ENCODE data around the gene ARHGAP24. TPM values are rescaled to one million over a fixed set of nuclear protein-coding genes. Genes with fewer than 3 reads are reported as not detected.

ARHGAP24 gene
- 0.21 TPM in 1 of 2 replicates, not detected in the other for total RNA-seq (2014; rRNA removed; shearing (Covaris generic))
- 0.36 and 0.50 TPM in 2 replicates for polyA plus RNA-seq (2016; fragmentation: Nextera tagmentation; extraction: Ambion mirVana)
- long read RNA-seq, result 0 reads

DNA sequence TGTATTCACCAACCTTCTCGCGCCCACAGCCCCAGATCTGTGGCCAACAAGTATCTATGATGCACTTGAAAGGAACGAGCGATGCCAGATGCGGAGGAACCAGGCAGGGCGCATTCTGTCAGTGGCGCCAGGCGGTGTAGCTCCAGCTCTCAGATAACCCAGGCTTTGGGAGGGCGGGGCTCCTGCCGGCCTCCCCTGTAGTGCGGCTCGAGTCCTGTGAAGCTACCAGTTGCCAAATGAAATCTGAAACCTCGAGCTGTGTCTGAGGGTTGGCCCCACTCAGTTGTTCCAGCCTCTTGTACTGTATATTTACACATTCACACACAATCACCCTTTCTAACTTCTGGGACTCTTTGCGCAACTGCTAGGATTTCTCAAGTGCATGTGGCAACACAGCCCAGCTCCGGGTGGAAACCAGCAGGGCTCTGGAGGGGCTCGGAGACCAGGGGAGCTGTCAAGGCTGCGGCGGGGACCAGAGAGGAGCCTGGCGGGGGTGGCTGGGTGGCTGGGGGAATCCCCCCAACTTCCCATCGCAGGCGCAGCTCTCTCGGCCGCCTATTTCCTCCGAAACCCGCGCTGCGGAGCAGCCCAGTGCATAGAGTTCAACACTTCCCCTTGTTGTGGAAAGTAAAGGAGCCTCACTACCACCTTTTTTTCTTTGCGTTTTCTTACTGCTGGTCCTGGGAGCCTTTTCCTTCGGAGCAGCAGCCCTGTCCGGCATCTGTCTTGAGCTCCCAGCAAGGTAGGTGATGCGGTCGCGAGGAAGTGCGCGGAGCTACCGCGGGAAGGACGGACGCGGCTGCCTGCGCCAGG, at the start of gene ARHGAP24:
TSS of gene ARHGAP24 (plus strand) at position 333 of the 813 bp plus-strand sequence.
- ATAC-seq (peak; percentile 96), DNase-seq (ENCODE audit: low spot score) (peak; percentile 95)
- Histone ChIP-seq H3F3A (replicated peaks; ENCODE audit: low read depth) (no peaks in the 10 kb centered on the region), H3K27me3 (ENCODE audit: insufficient read depth) (peaks cover 18% of the 10 kb centered on the region; the same call in 1 of the 2 replicates), H3K9me2 (ENCODE audit: insufficient read depth) (no peaks in the 10 kb centered on the region), H4K20me1 (replicated peaks; ENCODE audit: insufficient read depth) (no peaks in the 10 kb centered on the region; the same call in 1 of the 2 replicates), H2AFZ (peak within 1 kb of the TSS; percentile 94), H3K79me2 (replicated peaks; ENCODE audit: insufficient read depth) (no peaks in the 10 kb centered on the region), H3K4me2 (peak within 1 kb of the TSS; percentile 89), H3K4me3 (peak within 1 kb of the TSS; percentile 62), H3K27ac (ENCODE audit: low read depth) (peak within 1 kb of the TSS; percentile 64; the same call in 1 of the 2 replicates), H3K4me1 (ENCODE audit: insufficient read depth) (peaks cover 5% of the 10 kb centered on the region), H3K36me3 (ENCODE audit: insufficient read depth) (no peaks in the 10 kb centered on the region)
- no peaks in the 10 kb centered on the region for H3K36me3 Mint-ChIP-seq (ENCODE audit: low read depth)
- H3K27me3 Mint-ChIP-seq (ENCODE audit: insufficient read depth, low read depth, poor library complexity), result peaks cover 2% of the 10 kb centered on the region
- peaks cover 7% of the 10 kb centered on the region; the same call in 2 of the 3 replicates for H3K4me1 Mint-ChIP-seq
- H3K27ac Mint-ChIP-seq, result no peak within 1 kb of the TSS
- peak within 1 kb of the TSS; percentile 86 for H3K4me3 Mint-ChIP-seq
- no peaks in the 10 kb centered on the region for H3K9me3 Mint-ChIP-seq
- TF ChIP-seq, protein P1, sequence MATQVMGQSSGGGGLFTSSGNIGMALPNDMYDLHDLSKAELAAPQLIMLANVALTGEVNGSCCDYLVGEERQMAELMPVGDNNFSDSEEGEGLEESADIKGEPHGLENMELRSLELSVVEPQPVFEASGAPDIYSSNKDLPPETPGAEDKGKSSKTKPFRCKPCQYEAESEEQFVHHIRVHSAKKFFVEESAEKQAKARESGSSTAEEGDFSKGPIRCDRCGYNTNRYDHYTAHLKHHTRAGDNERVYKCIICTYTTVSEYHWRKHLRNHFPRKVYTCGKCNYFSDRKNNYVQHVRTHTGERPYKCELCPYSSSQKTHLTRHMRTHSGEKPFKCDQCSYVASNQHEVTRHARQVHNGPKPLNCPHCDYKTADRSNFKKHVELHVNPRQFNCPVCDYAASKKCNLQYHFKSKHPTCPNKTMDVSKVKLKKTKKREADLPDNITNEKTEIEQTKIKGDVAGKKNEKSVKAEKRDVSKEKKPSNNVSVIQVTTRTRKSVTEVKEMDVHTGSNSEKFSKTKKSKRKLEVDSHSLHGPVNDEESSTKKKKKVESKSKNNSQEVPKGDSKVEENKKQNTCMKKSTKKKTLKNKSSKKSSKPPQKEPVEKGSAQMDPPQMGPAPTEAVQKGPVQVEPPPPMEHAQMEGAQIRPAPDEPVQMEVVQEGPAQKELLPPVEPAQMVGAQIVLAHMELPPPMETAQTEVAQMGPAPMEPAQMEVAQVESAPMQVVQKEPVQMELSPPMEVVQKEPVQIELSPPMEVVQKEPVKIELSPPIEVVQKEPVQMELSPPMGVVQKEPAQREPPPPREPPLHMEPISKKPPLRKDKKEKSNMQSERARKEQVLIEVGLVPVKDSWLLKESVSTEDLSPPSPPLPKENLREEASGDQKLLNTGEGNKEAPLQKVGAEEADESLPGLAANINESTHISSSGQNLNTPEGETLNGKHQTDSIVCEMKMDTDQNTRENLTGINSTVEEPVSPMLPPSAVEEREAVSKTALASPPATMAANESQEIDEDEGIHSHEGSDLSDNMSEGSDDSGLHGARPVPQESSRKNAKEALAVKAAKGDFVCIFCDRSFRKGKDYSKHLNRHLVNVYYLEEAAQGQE (IDR thresholded peaks at IDR 0.05; ENCODE audit: unreplicated experiment), result no peak
- TF ChIP-seq ZNF114 (CRISPR knock-in tag; IDR thresholded peaks at IDR 0.05) (no peak), POLR2AphosphoS5 (IDR thresholded peaks at IDR 0.05; ENCODE audit: low read depth) (no peak), CREB1 (CRISPR knock-in tag; IDR thresholded peaks at IDR 0.05; ENCODE audit: low read depth) (no peak), JUNB (IDR thresholded peaks at IDR 0.05; ENCODE audit: unreplicated experiment) (no peak)

- Histone ChIP-seq H4K20me1 (replicated peaks; ENCODE audit: insufficient read depth) (no peaks in the 10 kb centered on the region), H3K4me1 (ENCODE audit: insufficient read depth) (0 out of 2 replicates have a peak, but pooled peaks cover 8% of the 10 kb centered on the region), H3K4me2 (no peak overlapping the region), H3K27me3 (ENCODE audit: insufficient read depth) (no peaks in the 10 kb centered on the region), H3K27ac (ENCODE audit: low read depth) (no peak overlapping the region), H3K79me2 (replicated peaks; ENCODE audit: insufficient read depth) (no peaks in the 10 kb centered on the region), H3F3A (replicated peaks; ENCODE audit: low read depth) (no peaks in the 10 kb centered on the region), H2AFZ (no peak overlapping the region), H3K4me3 (no peak overlapping the region), H3K36me3 (ENCODE audit: insufficient read depth) (no peaks in the 10 kb centered on the region), H3K9me2 (ENCODE audit: insufficient read depth) (no peaks in the 10 kb centered on the region; the same call in 1 of the 2 replicates)
- peaks cover 17% of the 10 kb centered on the region; the same call in 2 of the 3 replicates for H3K4me1 Mint-ChIP-seq
- H3K4me3 Mint-ChIP-seq, result no peak overlapping the region
- H3K9me3 Mint-ChIP-seq, result no peaks in the 10 kb centered on the region
- H3K36me3 Mint-ChIP-seq (ENCODE audit: low read depth), result no peaks in the 10 kb centered on the region
- ATAC-seq (no peak), DNase-seq (ENCODE audit: low spot score) (peak; percentile 42)
- H3K27me3 Mint-ChIP-seq (ENCODE audit: insufficient read depth, low read depth, poor library complexity), result peaks cover 5% of the 10 kb centered on the region
- H3K27ac Mint-ChIP-seq, result no peak overlapping the region
- TF ChIP-seq NANOG (IDR thresholded peaks at IDR 0.05; ENCODE audit: borderline replicate concordance) (no peak), JUNB (IDR thresholded peaks at IDR 0.05; ENCODE audit: unreplicated experiment) (no peak), EZH2 (IDR thresholded peaks at IDR 0.05; ENCODE audit: low read depth, unreplicated experiment) (no peak), POLR2AphosphoS5 (IDR thresholded peaks at IDR 0.05; ENCODE audit: low read depth) (no peak), CTCF (conservative IDR thresholded peaks at IDR 0.05; ENCODE audit: low read depth in 2 of 2) (no peak), ETS1 (IDR thresholded peaks at IDR 0.05) (no peak), CREB1 (CRISPR knock-in tag; IDR thresholded peaks at IDR 0.05; ENCODE audit: low read depth) (no peak)
- TF ChIP-seq, protein P1 (IDR thresholded peaks at IDR 0.05; ENCODE audit: unreplicated experiment), result no peak
These were observed 48.6 kb upstream of the ARHGAP24 start for GRCh38 chr4:85426366-85426765.
